DOHH2 (cell line): ENCODE measurements around the gene CACNA1D.

ENCODE experiments used
- H3F3A ChIP-seq: fragments of 200-600 bp; sonication (generic), shearing (Covaris generic); 2 replicates; pipeline ENCODE4 v1.6.0; 2016; ENCODE audit warnings: antibody characterized with exemption, mild to moderate bottlenecking; ENCODE audit not compliant: control insufficient read depth, insufficient read depth
- H3K27ac ChIP-seq: fragments of 200-600 bp; sonication (generic); 2 replicates; pipeline ENCODE4 v1.5.1; 2014; ENCODE audit warnings: low read depth, mild to moderate bottlenecking, low read length, moderate library complexity
- H3K27me3 ChIP-seq: fragments of 200-600 bp; sonication (generic); 2 replicates; pipeline ENCODE4 v1.6.1; 2014; ENCODE audit warnings: mild to moderate bottlenecking, low read length, mixed read lengths; ENCODE audit not compliant: control insufficient read depth
- H3K36me3 ChIP-seq: fragments of 200-600 bp; sonication (generic); 2 replicates; pipeline ENCODE4 v1.6.1; 2014; ENCODE audit warnings: mild to moderate bottlenecking, low read length, moderate library complexity, mixed read lengths; ENCODE audit not compliant: control insufficient read depth
- H3K4me1 ChIP-seq: fragments of 200-600 bp; sonication (generic); 2 replicates; pipeline ENCODE4 v1.6.1; 2014; ENCODE audit warnings: mild to moderate bottlenecking, low read length, mixed read lengths; ENCODE audit not compliant: control insufficient read depth
- H3K4me2 ChIP-seq: fragments of 200-600 bp; sonication (generic); 2 replicates; pipeline ENCODE4 v1.6.0; 2014; ENCODE audit warnings: mild to moderate bottlenecking, low read length, moderate library complexity
- H3K4me3 ChIP-seq: fragments of 200-600 bp; sonication (generic); 2 replicates; pipeline ENCODE4 v1.5.1; 2014; ENCODE audit warnings: mild to moderate bottlenecking, low read length, mixed read lengths
- H3K79me2 ChIP-seq: fragments of 200-600 bp; sonication (generic); 2 replicates; pipeline ENCODE4 v1.6.1; 2014; ENCODE audit warnings: mild to moderate bottlenecking, low read length, mixed read lengths; ENCODE audit not compliant: control insufficient read depth
- H3K9me2 ChIP-seq: fragments of 200-600 bp; sonication (generic); replicated peaks from 2 replicates; pipeline ENCODE4 v1.6.1; 2014; ENCODE audit warnings: mild to moderate bottlenecking, low read length, mixed read lengths; ENCODE audit not compliant: control insufficient read depth
- H3K9me3 ChIP-seq: fragments of 200-600 bp; sonication (generic); 2 replicates; pipeline ENCODE4 v1.6.1; 2014; ENCODE audit warnings: antibody characterized with exemption, low read length, mixed read lengths; ENCODE audit not compliant: control insufficient read depth, insufficient read depth
- H4K20me1 ChIP-seq: fragments of 200-600 bp; sonication (generic); 2 replicates; pipeline ENCODE4 v1.6.0; 2014; ENCODE audit warnings: low read depth, mild to moderate bottlenecking, antibody characterized with exemption, low read length, moderate library complexity; ENCODE audit not compliant: control insufficient read depth, insufficient read depth
- CTCF ChIP-seq: fragments of 200-600 bp; sonication (generic); IDR thresholded peaks from one replicate; pipeline ENCODE4 v1.5.1; 2014; ENCODE audit warnings: antibody characterized with exemption, mild to moderate bottlenecking, low read depth, low read length; ENCODE audit not compliant: poor library complexity, severe bottlenecking
- EZH2phosphoT487 ChIP-seq: fragments of 200-600 bp; sonication (generic); IDR thresholded peaks from 2 replicates; pipeline ENCODE4 v1.6.1; 2017; ENCODE audit warnings: borderline replicate concordance, mild to moderate bottlenecking, antibody characterized with exemption, low read length, moderate library complexity, mixed read lengths

CACNA1D gene

DNA sequence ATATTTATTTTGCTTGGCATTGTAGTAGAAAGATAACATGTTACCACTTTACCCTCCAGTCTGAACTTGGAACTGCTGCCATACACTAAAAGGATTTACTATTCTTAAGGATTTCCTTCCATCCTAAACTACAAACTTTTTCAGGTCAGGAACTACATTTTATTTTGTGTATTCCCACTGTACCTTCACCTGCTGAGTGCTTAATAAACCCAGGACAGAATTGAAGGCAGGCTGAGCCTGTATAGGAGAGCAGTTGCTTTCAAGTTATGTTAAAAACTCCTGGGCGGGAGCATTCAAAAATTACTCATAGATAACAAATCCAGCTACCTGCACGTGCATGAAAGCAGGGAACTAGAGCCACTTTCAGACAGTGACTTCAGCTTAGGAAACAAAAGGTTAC is 58.3 kb downstream of the CACNA1D start:
- Histone ChIP-seq H3K4me1 (peaks cover 5% of the 10 kb centered on the region; the same call in 1 of the 2 replicates), H3K9me3 (no peaks in the 10 kb centered on the region), H3K9me2 (no peaks in the 10 kb centered on the region), H3K27me3 (peaks cover 2% of the 10 kb centered on the region; the same call in 1 of the 2 replicates), H4K20me1 (no peaks in the 10 kb centered on the region), H3K4me2 (no peak overlapping the region), H3K27ac (no peak overlapping the region), H3K36me3 (no peaks in the 10 kb centered on the region), H3K79me2 (no peaks in the 10 kb centered on the region), H3F3A (no peaks in the 10 kb centered on the region), H3K4me3 (no peak overlapping the region)
- no peak for TF ChIP-seq EZH2phosphoT487
- no peak for TF ChIP-seq CTCF

GRCh38 chr3:53553200-53553599 is 58.8 kb downstream of the CACNA1D start:
- Histone ChIP-seq H3K4me2 (no peak overlapping the region), H3K27me3 (0 out of 2 replicates have a peak, but pooled peaks cover 2% of the 10 kb centered on the region), H4K20me1 (no peaks in the 10 kb centered on the region), H3K4me3 (no peak overlapping the region), H3F3A (no peaks in the 10 kb centered on the region), H3K9me3 (no peaks in the 10 kb centered on the region), H3K9me2 (no peaks in the 10 kb centered on the region), H3K79me2 (no peaks in the 10 kb centered on the region), H3K36me3 (no peaks in the 10 kb centered on the region), H3K4me1 (peaks cover 5% of the 10 kb centered on the region; the same call in 1 of the 2 replicates), H3K27ac (no peak overlapping the region)
- TF ChIP-seq CTCF (no peak), EZH2phosphoT487 (no peak)

DNA sequence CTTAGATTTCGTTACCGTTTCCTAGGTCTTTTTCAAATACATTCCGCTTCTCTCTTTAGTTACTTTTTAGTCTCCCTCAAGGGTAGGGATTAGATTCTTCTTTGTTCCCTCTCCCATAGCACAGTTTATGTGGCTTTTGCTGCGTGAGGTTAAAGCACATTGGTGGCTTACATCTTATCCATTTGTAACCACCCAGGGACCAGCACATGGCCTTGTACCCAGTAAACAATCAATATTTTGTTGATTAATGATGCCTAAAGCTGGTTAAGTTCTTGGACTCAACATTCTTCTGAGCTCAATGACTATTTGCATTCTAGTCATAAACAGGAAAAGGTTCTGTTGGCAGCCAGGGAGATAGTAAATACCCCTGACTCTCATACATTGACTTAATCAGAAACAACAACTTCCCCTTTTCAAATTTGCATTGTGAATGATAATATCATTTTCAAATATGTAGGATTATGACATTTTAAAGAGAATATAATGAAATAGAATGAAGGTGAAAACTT is 60.2 kb downstream of the CACNA1D start:
- peaks cover 5% of the 10 kb centered on the region; the same call in 1 of the 2 replicates for H3K4me1 ChIP-seq
- 0 out of 2 replicates have a peak, but pooled peaks cover 5% of the 10 kb centered on the region for H3K27me3 ChIP-seq
- TF ChIP-seq CTCF (no peak), EZH2phosphoT487 (no peak)

More for the DNA sequence above, 60.2 kb downstream of the CACNA1D start:
- Histone ChIP-seq H3F3A (no peaks in the 10 kb centered on the region), H3K27ac (no peak overlapping the region), H3K9me2 (no peaks in the 10 kb centered on the region), H3K36me3 (no peaks in the 10 kb centered on the region), H3K4me3 (no peak overlapping the region), H3K79me2 (no peaks in the 10 kb centered on the region), H3K9me3 (no peaks in the 10 kb centered on the region), H3K4me2 (no peak overlapping the region), H4K20me1 (no peaks in the 10 kb centered on the region)
